Measurements from ENCODE around the gene CFB. TPM values are rescaled to one million over a fixed set of nuclear protein-coding genes. Genes with fewer than 3 reads are reported as not detected.
A peak's percentile ranks its signal among the peaks of the same experiment; 100 is the strongest.

The CFB gene
- total and polyA plus RNA-seq, 9 of the 15 experiments (the other 6 are each of a cell fraction or from before 2014, with no cell fraction given), result 0.08 to 0.91 (median 0.22) TPM; not detected in 4

DNA sequence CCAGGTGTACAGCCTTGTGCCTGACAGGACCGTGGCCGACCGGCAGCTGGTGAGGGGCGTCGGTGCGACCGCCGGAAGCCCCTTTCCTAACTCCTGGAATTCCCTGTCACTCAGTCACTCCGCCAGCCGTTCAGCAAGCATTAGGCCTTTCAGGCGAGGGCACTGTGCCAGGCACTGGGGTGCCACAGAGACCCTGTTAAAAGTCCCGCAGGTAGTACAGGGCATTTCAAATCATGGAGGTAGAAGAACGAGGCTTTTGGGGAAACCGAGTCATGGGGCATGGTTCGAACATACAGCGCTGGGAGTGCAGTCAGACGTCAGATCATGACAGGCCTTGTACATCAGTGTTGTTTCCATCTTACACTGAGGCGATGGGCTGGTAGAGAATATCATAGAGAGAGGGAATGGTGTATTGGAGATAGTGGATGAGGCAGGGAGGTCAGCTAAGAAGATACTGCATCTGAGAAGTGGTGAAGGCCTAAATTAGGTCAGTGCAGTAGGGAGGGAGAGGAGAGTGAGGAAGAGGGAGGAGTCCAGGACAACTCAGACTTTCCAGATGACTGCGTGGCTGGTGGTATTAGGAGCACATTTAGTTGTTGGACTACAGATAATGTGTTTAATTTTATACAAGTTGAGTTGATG lies 26.9 kb downstream of the CFB start (continued):
- TF ChIP-seq, protein P1, sequence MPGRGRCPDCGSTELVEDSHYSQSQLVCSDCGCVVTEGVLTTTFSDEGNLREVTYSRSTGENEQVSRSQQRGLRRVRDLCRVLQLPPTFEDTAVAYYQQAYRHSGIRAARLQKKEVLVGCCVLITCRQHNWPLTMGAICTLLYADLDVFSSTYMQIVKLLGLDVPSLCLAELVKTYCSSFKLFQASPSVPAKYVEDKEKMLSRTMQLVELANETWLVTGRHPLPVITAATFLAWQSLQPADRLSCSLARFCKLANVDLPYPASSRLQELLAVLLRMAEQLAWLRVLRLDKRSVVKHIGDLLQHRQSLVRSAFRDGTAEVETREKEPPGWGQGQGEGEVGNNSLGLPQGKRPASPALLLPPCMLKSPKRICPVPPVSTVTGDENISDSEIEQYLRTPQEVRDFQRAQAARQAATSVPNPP (IDR thresholded peaks at IDR 0.05; ENCODE audit: borderline replicate concordance, insufficient read depth, insufficient read length), result no peak
- TF ChIP-seq IFI16 (CRISPR knock-in tag; IDR thresholded peaks at IDR 0.05) (no peak), ARHGAP35 (IDR thresholded peaks at IDR 0.05; ENCODE audit: partially characterized antibody) (peak; percentile 49), POLR2AphosphoS2 (IDR thresholded peaks at IDR 0.05; ENCODE audit: low read length) (no peak), RBM15 (IDR thresholded peaks at IDR 0.05; ENCODE audit: insufficient read depth, low read length) (no peak), FOXA3 (CRISPR knock-in tag; conservative IDR thresholded peaks at IDR 0.05 in 1 of 2, IDR thresholded peaks at IDR 0.05 in 1 of 2) (peak in 1 of 2 experiments; percentile 45; a peak in 1 of 4 replicates), DDX20 (tag; IDR thresholded peaks at IDR 0.05; ENCODE audit: low read depth) (no peak), SMAD1 (IDR thresholded peaks at IDR 0.05; ENCODE audit: low read depth, low read length, partially characterized antibody) (peak; percentile 45), THRAP3 (IDR thresholded peaks at IDR 0.05; ENCODE audit: borderline replicate concordance) (peak; percentile 86), U2AF2 (optimal IDR thresholded peaks at IDR 0.05; ENCODE audit: low read depth, low read length) (no peak), ZNF57 (CRISPR knock-in tag; IDR thresholded peaks at IDR 0.05) (no peak), KDM4B (IDR thresholded peaks at IDR 0.05; ENCODE audit: borderline replicate concordance in 2 of 2, low read depth in 1 of 2) (no peak), ZNF140 (CRISPR knock-in tag; IDR thresholded peaks at IDR 0.05) (no peak), SMARCA4 (IDR thresholded peaks at IDR 0.05) (peak; percentile 47; the same call in 1 of the 2 replicates), DIDO1 (tag; IDR thresholded peaks at IDR 0.05; ENCODE audit: low read depth) (0 out of 2 replicates have a peak, but pooled peaks have one; percentile 26), LARP7 (IDR thresholded peaks at IDR 0.05) (peak; percentile 96), HDAC3 (IDR thresholded peaks at IDR 0.05; ENCODE audit: borderline replicate concordance, partially characterized antibody) (peak; percentile 14)
- TF ChIP-seq, protein P2, sequence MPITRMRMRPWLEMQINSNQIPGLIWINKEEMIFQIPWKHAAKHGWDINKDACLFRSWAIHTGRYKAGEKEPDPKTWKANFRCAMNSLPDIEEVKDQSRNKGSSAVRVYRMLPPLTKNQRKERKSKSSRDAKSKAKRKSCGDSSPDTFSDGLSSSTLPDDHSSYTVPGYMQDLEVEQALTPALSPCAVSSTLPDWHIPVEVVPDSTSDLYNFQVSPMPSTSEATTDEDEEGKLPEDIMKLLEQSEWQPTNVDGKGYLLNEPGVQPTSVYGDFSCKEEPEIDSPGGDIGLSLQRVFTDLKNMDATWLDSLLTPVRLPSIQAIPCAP (CRISPR knock-in tag; IDR thresholded peaks at IDR 0.05; ENCODE audit: borderline replicate concordance), result no peak
- TF ChIP-seq, protein P3, sequence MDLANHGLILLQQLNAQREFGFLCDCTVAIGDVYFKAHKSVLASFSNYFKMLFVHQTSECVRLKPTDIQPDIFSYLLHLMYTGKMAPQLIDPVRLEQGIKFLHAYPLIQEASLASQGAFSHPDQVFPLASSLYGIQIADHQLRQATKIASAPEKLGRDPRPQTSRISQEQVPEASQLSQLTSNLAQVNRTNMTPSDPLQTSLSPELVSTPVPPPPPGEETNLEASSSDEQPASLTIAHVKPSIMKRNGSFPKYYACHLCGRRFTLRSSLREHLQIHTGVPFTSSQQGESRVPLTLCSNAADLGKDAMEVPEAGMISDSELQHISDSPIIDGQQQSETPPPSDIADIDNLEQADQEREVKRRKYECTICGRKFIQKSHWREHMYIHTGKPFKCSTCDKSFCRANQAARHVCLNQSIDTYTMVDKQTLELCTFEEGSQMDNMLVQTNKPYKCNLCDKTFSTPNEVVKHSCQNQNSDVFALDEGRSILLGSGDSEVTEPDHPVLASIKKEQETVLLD (IDR thresholded peaks at IDR 0.05), result no peak
- TF ChIP-seq, protein P4, sequence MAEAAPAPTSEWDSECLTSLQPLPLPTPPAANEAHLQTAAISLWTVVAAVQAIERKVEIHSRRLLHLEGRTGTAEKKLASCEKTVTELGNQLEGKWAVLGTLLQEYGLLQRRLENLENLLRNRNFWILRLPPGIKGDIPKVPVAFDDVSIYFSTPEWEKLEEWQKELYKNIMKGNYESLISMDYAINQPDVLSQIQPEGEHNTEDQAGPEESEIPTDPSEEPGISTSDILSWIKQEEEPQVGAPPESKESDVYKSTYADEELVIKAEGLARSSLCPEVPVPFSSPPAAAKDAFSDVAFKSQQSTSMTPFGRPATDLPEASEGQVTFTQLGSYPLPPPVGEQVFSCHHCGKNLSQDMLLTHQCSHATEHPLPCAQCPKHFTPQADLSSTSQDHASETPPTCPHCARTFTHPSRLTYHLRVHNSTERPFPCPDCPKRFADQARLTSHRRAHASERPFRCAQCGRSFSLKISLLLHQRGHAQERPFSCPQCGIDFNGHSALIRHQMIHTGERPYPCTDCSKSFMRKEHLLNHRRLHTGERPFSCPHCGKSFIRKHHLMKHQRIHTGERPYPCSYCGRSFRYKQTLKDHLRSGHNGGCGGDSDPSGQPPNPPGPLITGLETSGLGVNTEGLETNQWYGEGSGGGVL (CRISPR knock-in tag; IDR thresholded peaks at IDR 0.05), result no peak
- TF ChIP-seq, protein P5, sequence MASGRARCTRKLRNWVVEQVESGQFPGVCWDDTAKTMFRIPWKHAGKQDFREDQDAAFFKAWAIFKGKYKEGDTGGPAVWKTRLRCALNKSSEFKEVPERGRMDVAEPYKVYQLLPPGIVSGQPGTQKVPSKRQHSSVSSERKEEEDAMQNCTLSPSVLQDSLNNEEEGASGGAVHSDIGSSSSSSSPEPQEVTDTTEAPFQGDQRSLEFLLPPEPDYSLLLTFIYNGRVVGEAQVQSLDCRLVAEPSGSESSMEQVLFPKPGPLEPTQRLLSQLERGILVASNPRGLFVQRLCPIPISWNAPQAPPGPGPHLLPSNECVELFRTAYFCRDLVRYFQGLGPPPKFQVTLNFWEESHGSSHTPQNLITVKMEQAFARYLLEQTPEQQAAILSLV (tag; IDR thresholded peaks at IDR 0.05), result no peak
